ENCODE results near the gene TTC39C.

TTC39C gene

DNA sequence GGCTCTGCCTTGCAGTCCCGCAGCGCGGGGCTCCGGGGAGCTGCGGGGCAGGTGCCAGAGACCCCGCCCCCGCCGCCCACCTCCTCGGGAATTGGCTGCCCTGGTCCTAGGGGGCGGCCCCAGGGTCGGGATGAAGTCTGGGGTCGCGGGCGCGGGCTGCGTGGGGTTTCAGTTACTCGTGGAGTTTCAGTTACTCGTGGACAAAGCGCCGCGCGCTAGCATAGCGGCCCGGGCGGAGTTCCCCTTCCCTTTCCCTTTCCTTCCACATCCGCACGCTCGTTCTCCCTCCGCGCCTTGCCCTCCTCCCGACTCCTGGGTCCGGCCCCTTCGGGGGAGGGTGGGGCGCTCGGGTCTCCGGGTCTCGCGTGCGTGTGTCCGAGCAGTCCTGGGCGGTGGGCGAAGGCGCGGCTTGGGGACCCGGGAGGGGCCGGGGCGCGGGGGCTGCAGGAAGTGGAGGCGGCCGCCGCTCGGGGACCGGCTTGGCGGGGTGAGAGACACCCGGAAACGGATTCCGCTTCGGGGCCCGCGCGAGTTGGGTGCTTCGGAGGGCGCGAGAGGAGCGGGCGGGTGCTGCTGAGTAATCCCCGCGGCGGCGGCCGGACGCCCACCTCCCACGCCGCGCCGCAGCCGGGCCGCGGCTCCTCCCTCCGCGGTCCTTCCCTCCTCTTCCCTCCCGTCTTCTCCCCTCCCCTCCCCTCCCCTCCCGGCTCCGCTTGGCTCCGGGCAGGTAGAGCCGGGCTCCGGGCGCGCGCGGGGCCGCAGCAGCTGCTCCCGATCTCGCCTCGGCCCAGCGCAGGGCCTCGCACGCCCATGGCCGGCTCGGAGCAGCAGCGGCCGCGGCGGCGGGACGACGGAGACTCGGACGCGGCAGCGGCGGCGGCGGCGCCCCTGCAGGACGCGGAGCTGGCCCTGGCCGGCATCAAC, at the start of gene TTC39C:
Gene TTC39C (plus strand): TSS at position 693 of the 924 bp plus-strand sequence. CDS start 118 bp downstream, at position 811.
- no peak for DNase-seq

DNA sequence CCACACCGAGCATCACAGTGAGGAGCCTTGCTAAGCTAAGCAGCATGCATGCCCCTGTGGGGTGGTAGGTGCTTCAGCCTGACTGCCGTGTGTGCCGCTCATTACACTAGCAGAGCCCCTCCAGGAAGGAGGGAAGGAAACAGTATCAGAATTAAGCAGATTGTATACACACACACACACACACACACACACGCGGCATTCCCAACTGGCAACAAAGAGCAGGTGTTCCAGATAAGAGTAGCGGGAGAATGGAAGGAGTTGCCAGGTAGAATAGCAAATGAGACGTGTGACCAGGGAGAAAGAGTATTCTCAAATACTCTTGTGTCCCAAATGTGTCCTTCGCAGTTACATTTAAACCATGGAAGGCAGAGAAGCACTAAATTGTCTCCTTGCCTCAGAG, 47.6 kb upstream of the TTC39C start:
- DNase-seq, result peak; percentile 1

DNA sequence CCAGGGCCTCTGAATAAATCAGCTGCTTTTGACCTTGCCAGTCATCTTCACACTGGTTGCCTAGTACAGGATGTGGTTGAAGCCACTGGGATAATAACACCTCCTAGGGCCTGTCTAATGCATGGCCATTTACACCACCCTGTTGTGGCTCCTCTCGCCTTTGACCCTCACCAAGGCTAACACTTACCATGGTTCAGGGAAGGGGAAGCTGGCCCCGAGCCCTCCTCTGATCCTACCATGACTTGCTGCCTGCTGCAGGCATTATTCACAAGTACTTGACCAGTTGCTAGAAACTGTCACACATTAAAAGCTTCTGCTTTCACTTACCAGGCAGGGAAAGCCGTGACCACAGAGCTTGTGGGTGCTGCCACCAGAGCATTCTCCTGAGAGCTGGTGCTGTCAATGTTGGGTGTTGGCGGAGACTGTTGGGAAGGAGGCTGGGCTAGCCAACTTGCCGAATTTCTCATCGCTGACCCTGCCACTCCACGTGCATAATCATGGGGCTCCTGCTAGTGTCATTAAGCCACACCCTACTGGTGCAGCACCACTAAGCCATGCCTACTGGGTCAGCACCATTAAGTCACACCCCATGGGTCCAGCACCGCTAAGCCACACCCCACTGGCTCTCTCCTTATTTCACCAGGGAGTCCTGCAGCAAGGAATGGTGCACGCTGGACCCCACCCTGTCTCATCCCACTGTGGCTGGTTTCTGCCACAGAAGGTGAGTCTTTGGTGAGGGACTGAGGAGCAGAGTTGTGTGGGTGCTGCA, 47.0 kb upstream of the TTC39C start:
- DNase-seq, result no peak

DNA sequence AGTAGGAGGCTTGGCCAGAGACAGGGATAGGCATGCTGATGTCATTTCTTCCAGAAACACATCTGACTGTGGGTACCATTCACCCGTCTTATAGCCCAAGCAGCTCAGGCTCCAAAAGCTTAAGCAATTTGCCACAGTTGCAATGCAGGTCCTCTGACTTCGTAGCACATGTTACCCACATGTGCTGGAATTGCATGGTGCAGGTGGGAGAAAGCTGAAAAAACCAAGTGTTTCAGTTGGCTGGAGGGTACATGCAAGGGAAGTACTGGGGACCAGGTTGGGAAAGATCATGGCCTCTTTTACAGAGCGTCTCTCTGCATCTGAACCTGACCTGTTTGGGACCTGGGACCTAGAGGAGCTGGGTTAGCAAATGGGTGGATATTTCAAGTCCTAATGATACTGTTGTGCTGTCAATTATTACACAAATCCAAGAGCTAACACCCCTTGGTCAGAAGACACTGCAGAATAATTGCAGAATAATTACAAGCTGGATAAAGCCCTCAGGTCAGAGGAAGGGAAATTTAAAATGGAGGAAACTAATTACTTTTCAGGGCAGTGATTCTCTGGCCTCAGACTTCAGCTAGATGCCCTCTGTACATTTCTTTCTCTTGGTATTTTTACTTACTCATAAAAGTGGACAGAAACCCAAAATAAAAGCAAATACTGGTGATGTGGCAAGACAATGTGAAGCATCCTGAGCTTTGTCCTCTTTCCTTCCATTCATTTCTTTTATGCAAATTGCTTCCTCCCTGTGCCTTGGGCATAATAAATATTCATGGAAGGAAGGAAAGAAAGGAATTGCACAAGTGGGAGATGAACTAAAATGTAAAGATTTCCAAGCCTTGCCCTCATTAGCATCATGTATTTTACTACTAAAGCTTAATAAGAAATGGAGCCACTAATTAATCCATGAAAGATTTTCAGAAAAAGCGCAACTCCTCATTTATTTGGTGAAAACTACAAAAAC, 45.6 kb upstream of the TTC39C start:
- no peak for DNase-seq

DNA sequence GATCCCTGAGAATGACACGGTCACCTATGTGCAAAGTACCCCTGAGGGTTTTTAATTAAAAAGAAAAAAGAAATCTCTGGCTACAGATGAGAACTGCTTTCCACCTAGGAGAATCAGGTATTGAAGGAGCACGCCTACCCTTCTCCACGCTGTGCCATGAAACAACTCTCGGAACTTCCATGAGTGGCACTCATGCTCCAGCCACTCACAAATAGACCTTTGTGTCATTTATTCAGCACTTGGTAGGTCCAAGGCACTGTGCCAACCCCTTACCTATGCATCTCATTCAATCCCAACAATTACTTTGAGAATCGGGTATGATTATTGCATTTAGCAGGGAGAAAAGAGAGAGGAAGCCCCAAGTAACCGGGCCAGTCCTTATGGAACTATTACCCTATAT, 44.9 kb upstream of the TTC39C start:
- no peak for DNase-seq

DNA sequence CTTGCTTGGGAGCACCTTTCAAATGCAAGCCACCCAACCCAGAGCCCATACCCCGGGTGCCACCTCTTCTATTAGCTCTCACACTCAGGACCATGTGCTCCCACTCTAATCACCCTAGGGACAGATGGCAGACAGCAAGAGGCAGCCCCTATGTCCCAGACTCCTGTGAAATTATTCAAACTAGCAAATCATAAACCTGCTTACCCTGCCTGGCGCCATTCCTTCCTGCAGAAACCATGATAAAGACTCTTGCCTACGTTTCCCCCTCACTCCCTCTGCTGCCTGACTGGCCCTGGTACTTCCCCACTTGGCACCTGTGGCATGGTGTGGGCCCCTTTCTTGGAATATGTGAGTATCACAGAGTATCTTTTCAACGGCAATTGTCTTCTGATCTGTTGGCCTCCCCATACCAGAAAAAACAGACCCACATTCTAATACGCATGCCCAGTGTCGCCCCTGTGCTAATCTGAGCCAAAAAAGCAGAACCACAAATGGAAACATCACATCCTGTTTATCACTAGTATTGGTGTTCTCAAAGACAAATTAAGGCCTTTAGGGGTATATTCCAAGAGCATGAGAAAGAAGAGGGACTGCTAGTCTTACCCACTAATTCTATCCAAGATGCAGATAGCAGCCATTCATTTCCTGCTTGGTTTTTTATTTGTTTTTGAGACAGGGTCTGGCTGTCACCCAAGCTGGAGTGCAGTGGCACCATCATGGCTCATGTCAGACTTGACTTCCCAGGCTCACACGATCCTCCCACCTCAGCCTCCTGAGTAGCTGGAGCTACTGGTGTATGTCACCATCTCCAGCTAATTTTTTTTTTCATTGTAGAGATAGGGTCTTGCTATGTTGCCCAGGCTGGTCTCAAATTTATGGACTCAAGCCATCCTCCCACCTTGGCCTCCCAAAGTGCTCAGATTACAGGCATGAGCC, 44.1 kb upstream of the TTC39C start:
- DNase-seq, result no peak

DNA sequence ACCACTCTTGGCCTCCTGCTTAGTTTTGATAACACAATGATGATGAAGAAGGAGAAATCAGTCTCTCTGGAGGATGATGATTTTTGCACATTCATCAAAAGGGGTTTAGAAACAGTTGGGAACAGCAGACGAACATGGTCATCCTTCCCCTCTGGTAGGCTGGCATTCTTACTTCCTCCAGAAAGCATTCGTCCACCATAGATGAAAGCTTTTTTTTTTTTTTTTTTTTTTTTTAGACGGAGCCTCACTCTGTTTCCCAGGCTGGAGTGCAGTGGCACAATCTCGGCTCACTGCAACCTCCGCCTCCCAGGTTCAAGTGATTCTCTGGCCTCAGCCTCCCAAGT, 43.5 kb upstream of the TTC39C start:
- no peak for DNase-seq

DNA sequence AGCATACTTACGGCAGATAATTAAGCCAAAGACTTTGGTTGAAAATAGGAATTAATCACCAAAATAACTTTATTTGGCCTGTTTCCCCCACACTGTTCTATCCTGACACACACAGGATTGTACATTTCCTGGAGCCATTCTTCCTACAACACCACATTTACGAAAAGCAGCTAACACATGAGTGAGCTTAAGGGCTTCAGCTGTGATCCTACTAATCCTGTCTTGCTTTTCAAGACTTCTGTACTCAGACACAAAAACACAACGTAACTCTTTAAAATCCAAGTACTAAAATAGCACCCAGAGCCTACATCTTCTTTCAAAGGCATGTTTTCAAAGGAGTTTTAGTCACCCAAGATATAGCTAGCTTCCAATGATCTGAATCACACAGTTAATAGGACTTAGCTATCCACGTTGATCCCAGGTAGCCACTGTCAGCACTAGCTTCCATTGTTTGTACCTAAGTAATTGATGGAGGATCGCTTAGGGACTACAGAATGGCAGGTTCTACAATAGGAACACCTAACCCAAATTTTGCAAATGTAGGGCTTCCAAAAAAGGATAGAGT, 42.8 kb upstream of the TTC39C start:
- no peak for DNase-seq

DNA sequence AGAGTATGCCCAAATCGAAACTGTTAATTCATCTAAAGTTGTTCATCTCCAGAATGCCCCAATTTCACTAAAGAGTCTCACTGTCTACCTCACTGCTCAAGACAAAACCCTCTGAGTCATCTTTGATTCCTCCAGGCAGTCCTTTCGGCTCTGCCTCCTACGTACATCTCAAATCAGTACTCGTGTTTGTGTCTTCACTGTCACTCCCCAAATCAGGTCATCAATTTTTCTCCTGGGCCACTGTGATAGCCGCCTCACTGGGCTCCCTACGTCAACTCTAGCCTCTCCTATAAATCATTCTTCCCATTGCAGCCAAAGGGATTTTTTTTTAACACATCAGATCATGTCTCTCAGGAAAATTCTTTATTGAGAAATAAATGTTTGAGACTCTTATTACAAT, 42.1 kb upstream of the TTC39C start:
- DNase-seq, result no peak

DNA sequence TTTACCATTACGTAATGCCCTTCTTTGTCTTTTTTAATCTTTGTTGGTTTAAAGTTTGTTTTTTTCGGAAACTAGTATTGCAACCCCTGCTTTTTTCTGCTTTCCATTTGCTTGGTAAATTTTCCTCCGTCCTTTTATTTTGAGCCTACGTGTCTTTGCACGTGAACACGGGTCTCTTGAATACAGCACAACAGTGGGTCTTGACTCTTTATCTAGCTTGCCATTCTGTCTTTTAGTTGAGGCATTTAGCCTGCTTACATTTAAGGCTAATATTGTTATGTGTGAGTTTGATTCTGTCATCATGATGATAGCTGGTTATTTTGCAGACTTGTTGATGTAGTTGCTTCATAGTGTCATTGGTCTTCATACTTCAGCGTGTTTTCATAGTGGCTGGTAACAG, 37.5 kb upstream of the TTC39C start:
- no peak for DNase-seq

DNA sequence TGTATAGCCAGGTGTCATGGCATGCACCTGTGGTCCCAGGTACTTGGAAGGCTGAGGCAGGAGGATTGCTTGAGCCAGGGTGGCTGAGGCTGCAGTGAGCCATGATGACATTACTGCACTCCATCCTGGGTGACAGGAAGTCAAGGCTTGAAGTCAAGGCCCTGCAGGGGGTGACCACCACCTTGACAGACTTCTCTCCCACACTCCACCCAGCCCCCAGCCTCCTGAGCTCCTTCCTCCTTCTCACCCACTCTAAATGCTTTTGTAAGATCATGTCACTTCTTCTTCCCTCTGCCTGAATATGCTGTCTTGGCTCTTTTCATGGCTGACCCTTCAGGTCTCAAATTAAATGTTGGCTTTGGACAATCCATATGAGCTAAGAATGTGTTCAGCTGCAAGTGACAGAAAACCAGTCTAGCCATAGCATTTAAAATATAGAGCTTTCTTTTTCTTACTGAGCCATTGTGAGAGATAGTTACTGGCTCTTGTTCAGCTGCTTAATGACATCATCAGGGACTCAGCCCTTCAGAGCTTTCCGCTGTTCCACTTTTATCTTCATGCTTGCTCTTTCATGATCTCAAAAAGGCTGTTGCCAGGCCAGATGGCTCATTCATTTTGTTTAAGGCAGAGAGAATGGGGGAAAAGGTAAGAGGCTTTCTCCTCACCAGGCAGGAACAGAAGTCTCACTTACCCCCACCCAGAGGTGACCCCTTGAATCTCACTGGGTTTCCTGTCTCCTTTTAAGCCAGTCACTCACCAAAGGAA, 36.7 kb upstream of the TTC39C start:
- no peak for DNase-seq

DNA sequence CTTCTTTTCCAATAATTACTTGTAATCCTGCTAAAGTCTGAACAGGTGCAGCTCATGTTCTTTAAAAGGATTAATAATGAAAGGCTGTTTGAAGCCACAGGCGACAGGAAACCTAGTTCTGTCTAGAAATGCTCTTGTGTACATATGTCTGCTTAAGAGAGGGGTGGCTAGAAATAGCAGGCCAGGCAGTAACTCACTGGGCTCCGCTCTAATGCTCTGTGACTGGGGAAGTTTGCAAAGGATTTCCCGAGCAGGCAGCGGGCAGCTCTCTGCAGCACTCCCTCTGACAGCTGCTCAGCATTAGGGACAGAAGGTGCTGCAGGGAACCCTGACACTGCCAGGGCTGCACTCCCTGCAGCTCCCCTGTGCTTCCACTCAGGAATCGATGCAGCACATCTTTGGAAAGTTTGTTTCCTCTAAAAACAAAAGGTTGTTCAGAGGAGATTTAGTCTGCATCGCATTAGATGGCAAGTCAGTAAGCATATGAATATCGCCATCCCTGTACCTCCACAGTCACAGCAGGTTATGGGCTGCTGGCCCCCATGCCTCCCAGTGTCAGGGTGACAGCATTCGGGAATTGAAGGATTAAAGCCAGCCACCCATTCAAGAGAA, 33.1 kb upstream of the TTC39C start:
- no peak for DNase-seq

DNA sequence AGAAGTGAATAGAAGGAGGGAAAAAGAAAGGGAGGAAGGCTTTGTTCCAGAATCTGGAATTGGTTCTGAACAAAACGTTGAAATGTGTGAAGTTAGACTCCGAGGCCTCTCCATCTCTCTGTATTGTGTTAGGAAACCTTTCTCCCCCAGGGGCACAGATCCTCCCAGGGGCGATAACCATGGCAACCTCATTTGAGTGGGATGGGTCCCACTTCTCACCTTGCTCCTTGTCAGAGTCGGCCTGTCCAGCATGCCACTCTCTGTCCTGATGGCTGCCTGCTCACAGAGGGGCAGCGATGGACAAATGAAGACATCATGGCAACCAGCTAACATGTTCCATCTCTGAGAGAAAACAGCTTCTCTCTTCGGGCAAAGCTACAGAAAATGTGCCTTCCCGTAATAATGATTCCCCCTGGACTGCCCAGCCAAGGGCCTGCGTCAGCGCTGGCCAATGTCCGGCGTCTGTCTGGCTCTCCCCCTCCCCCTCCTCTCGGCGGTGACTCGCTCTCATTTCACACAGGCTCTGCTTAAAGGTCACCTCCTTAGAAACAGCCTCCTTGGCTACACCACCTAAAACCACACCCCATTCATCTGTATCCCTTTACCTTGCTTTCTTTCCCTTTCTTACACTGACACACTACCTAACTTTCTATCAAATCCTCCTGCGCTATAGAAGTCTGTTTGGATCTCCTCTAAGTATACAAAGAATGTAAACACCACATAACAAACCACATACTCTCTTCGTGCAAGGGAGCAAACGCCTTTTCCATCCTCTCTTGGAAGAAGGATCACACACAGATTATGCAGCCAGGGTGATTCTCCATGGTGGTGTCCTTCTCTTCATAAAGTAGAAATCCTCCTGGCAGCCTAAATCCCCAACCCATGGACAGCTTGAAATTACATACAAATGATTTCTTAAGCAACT, 32.1 kb upstream of the TTC39C start:
- no peak for DNase-seq

DNA sequence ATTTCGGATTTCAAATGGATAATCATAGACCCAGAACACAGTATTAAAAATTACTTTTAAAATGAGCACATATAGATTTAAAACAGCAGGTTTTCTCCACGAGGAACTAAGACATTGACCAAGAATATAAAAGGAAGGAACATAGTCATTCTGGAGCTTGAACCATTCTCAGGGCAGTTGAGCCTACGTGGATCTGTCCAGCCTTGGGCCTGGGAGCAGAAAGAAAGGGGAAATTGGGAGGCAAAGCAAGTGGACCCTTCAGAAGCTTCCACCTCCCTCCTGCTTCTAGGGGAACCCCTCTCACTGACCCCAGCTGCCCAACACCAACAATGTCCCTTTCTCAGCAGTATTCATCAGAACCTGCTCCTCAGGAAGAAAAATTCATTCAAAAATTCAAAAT, 31.4 kb upstream of the TTC39C start:
- DNase-seq, result no peak

DNA sequence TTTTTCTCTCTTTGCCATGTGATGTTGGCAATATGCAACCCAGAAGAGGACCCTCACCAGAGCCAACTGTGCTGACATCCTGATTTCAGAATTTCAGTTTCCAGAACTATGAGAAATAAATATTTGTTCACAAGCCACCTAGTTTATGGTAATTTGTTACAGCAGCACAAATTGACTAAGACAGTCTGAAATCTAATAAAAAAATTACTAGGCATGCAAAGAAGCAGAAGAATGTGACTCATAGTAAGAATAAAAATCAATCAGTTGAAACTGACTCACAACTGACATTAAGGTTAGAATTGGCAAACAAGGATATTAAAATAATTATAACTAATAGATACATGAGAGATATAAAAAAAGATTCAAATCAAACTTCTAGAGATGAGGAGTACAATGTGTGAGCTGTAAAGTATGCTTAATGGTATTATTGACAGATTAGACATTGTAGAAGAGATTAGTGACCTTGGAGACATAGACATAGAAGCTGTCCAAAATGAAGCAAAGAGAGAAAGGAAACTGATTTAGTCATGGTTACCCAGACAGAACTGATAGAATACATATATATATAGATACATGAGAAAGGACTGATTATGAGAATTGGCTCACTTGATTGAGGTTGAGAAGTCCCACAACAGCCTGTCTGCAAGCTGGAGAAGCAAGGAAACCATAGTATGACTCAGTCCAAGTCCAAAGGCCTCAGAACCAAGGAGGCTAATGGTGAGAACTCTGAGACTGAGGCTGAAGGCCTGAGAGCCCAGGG, 27.8 kb upstream of the TTC39C start:
- no peak for DNase-seq

DNA sequence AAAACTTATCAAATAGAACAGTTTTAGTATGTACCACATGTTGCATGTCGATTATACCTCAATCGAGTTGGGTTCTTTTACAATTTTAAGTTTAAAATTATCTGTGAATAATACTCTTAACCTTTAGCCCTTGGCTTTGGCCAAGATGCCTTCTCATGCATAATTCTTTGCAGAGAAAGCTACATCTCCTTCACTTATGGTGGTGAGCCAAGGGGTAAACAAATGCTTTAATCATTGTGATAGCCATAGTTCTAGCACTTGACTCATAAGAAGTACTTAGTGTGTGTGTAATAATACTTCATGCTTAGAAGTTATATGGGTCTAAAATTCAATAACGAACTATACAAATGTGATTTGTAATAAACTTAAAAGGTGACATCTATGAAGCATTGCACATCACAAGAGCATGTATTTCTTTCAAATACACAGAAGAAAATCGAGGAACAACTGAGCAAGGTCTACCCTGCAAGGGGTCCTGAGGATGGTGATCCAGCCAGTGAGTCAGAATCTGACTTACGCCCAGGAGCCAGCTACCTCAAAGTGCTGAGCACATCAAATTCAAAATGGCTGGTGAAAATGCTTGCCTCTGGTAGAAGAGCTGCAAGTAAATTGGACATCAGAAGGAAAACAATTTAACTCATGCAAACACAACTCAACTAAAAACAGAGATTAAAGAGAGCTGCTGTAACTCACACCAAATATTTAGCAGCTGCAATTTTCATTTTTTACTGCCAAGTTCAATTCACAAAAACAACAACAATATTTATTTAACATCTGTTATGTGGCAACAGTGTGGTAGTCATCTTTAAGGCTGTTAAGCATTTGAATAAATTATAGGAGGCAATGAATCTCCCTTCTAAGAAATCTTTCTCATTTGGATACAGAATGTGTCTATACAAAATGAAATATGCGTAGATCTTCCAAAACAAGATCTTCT, 23.8 kb upstream of the TTC39C start:
- DNase-seq, result no peak

Measured in NCI-H2081 treated with DMSO at 0.1 percent for 48 hours (cell line).